ENCODE measurements around the gene PALD1.

- TF ChIP-seq POLR2AphosphoS5 (IDR thresholded peaks at IDR 0.05; ENCODE audit: low read depth, low read length): no peak
- TF ChIP-seq CTCF (IDR thresholded peaks at IDR 0.05 in 2 of 3, conservative IDR thresholded peaks at IDR 0.05 in 1 of 3; ENCODE audit: borderline replicate concordance in 1 of 3, insufficient read depth in 1 of 3, low read depth in 2 of 3, low read length in 2 of 3): no peak
- no peak for TF ChIP-seq ZBTB33 (IDR thresholded peaks at IDR 0.05; ENCODE audit: extremely low read depth, insufficient replicate concordance, low read length)
- TF ChIP-seq EGR1 (IDR thresholded peaks at IDR 0.05; ENCODE audit: low read depth): no peak
- TF ChIP-seq ZFX (IDR thresholded peaks at IDR 0.05): no peak
- TF ChIP-seq ELF1 (IDR thresholded peaks at IDR 0.05; ENCODE audit: borderline replicate concordance, low read depth): no peak
Observed at GRCh38 chr10:70603449-70603801, 124.9 kb downstream of the PALD1 start.

Measured in HCT116 (cell line).